Measurements from ENCODE around the gene RAF1. TPM values are rescaled to one million over a fixed set of nuclear protein-coding genes. Genes with fewer than 3 reads are reported as not detected.

Gene RAF1
- total and polyA plus RNA-seq, 8 donors: 36.7 to 156 (median 76.9) TPM

DNA sequence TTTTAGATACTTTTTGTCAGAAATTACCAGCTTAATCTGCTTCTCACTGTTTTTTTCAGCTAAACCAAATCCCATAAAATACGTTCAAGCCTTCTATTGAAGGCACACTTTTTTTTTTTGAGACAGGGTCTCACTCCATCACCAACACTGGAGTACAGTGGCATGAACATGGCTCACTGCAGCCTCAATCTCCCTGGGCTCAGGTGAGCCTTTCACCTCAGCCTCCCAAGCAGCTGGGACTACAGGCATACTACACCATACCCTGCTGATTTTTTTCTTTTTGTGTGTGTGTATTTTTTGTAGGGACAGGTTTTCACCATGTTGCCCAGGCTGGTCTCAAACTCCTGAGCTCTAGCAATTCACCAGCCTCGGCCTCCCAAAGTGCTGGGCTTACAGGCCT lies 3.7 kb downstream of the RAF1 start:
- no peaks in the 10 kb centered on the region for H3K9me3 ChIP-seq
- H3K4me3 ChIP-seq: peak overlapping the region in 1 of 4 donors; percentile 79
- TF ChIP-seq POLR2A (IDR thresholded peaks at IDR 0.05) (no peak), EP300 (IDR thresholded peaks at IDR 0.05) (no peak), POLR2AphosphoS5 (IDR thresholded peaks at IDR 0.05) (no peak)
- TF ChIP-seq, protein P1, sequence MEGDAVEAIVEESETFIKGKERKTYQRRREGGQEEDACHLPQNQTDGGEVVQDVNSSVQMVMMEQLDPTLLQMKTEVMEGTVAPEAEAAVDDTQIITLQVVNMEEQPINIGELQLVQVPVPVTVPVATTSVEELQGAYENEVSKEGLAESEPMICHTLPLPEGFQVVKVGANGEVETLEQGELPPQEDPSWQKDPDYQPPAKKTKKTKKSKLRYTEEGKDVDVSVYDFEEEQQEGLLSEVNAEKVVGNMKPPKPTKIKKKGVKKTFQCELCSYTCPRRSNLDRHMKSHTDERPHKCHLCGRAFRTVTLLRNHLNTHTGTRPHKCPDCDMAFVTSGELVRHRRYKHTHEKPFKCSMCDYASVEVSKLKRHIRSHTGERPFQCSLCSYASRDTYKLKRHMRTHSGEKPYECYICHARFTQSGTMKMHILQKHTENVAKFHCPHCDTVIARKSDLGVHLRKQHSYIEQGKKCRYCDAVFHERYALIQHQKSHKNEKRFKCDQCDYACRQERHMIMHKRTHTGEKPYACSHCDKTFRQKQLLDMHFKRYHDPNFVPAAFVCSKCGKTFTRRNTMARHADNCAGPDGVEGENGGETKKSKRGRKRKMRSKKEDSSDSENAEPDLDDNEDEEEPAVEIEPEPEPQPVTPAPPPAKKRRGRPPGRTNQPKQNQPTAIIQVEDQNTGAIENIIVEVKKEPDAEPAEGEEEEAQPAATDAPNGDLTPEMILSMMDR (IDR thresholded peaks at IDR 0.05): no peak
- peaks cover 52 to 83% (median 70%) of the 10 kb centered on the region in 4 donors for H3K4me1 ChIP-seq
- intact Hi-C loops (cut with DNase I; ENCODE audit: low total_unique reads): no loop called here
- H3K36me3 ChIP-seq: no peaks in the 10 kb centered on the region
- peak overlapping the region; percentile 35 to 100 (median 100) for H3K27ac ChIP-seq
- no peak for DNase-seq
- 56 to 73% (median 66%) methylated on average over 2 of the region's 2 CpGs for WGBS, 5 donors
- H3K27me3 ChIP-seq: no peaks in the 10 kb centered on the region

GRCh38 chr3:12659316-12660015 lies 4.5 kb downstream of the RAF1 start:
- Histone ChIP-seq H3K27me3 (no peaks in the 10 kb centered on the region), H3K27ac (peak overlapping the region; percentile 35 to 100 (median 100)), H3K9me3 (no peaks in the 10 kb centered on the region), H3K4me3 (no peak overlapping the region), H3K4me1 (peaks cover 52 to 82% (median 66%) of the 10 kb centered on the region in 4 donors), H3K36me3 (no peaks in the 10 kb centered on the region)
- intact Hi-C loops (cut with DNase I; ENCODE audit: low total_unique reads): no loop called here
- no peak for DNase-seq
- no peak for TF ChIP-seq POLR2AphosphoS5 (IDR thresholded peaks at IDR 0.05)
- TF ChIP-seq POLR2A (IDR thresholded peaks at IDR 0.05): no peak
- TF ChIP-seq EP300 (IDR thresholded peaks at IDR 0.05): no peak
- TF ChIP-seq, protein P1 (IDR thresholded peaks at IDR 0.05): no peak
- WGBS, 5 donors: 67 to 83% (median 69%) methylated on average over 3 of the region's 3 CpGs

DNA sequence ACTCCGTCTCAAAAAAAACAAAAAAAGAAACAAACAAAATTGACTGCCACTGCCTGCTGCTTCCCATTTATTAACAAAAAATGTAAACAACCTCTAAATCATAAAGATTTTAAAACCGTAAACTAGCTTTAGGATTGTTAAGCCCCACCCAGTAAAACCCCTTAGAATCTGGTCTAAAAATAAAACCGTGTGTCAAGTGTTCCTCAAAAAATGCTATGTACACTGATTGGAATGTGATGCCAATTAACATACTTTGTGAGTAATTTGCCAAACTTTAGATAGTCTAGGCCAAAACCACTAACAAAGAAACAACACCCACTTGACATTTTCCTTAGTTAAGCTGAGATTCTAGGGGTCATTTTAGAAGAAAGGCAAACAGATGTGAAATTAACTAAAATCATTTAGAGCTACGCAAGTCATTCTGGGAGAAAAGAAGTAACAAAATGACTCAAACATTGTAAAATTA lies 5.3 kb downstream of the RAF1 start:
- WGBS, 5 donors: 21 to 32% (median 24%) methylated on average over 4 of the region's 4 CpGs
- peaks cover 55 to 90% (median 73%) of the 10 kb centered on the region in 4 donors for H3K4me1 ChIP-seq
- DNase-seq: peak in 1 of 2 donors; percentile 16
- no peaks in the 10 kb centered on the region for H3K36me3 ChIP-seq
- peak overlapping the region in 4 of 5 donors; percentile 39 to 100 (median 100) for H3K27ac ChIP-seq
- TF ChIP-seq POLR2A (IDR thresholded peaks at IDR 0.05) (no peak), POLR2AphosphoS5 (IDR thresholded peaks at IDR 0.05) (no peak), EP300 (IDR thresholded peaks at IDR 0.05) (no peak)
- TF ChIP-seq, protein P1 (IDR thresholded peaks at IDR 0.05): no peak
- no peaks in the 10 kb centered on the region for H3K9me3 ChIP-seq
- intact Hi-C loops (cut with DNase I; ENCODE audit: low total_unique reads): no loop called here
- no peaks in the 10 kb centered on the region for H3K27me3 ChIP-seq
- no peak overlapping the region for H3K4me3 ChIP-seq

DNA sequence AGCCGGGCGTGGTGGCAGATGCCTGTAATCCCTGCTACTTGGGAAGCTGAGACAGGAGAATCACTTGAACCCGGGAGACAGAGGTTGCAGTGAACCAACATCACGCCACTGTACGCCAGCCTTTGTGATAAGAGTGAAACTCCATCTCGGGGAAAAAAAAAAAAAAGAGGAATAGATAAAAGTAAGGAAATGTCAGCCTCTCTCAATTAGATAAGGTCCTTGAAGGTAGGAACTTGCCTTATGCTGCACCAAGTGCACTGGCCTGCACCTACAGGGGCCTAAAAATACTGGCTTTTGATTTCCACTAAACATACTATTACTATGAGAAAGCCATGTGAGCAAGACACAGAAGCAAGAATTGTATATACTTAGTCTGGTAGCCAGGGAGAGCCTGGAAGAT lies 7.1 kb downstream of the RAF1 start:
- 55 to 80% (median 70%) methylated on average over 6 of the region's 6 CpGs for WGBS, 5 donors
- Histone ChIP-seq H3K9me3 (no peaks in the 10 kb centered on the region), H3K4me1 (peaks cover 61 to 99% (median 79%) of the 10 kb centered on the region in 4 donors), H3K4me3 (no peak overlapping the region), H3K36me3 (no peaks in the 10 kb centered on the region), H3K27me3 (no peaks in the 10 kb centered on the region), H3K27ac (peak overlapping the region in 2 of 5 donors; percentile 3 to 15)
- TF ChIP-seq, protein P1 (IDR thresholded peaks at IDR 0.05): no peak
- TF ChIP-seq POLR2A (IDR thresholded peaks at IDR 0.05): no peak
- no peak for TF ChIP-seq EP300 (IDR thresholded peaks at IDR 0.05)
- no peak for TF ChIP-seq POLR2AphosphoS5 (IDR thresholded peaks at IDR 0.05)
- DNase-seq: no peak
- intact Hi-C loops (cut with DNase I; ENCODE audit: low total_unique reads): no loop called here

All from stomach (tissue), 9 donors.